NCI-H2227 treated with DMSO at 0.1 percent for 48 hours (cell line): ENCODE data around the gene VPS13C.

ENCODE experiments used
- DNase-seq: peaks from one replicate; lab custom pipeline; 2025; lab: John Stamatoyannopoulos, UW

VPS13C gene

GRCh38 chr15:61938249-61938648 lies 122.0 kb downstream of the VPS13C start:
- DNase-seq, result no peak

- no peak for DNase-seq
Observed at GRCh38 chr15:61936528-61937195, 123.6 kb downstream of the VPS13C start.

- DNase-seq, result no peak
Observed at GRCh38 chr15:61935493-61935892, 124.8 kb downstream of the VPS13C start.

GRCh38 chr15:61929452-61929851 lies 130.8 kb downstream of the VPS13C start:
- no peak for DNase-seq

GRCh38 chr15:61923173-61923572 lies 137.1 kb downstream of the VPS13C start:
- DNase-seq, result no peak

GRCh38 chr15:61921093-61921492 lies 139.2 kb downstream of the VPS13C start:
- DNase-seq, result no peak

- DNase-seq, result no peak
Observed at GRCh38 chr15:61917457-61917856, 142.8 kb downstream of the VPS13C start.

GRCh38 chr15:61916104-61916503 lies 144.1 kb downstream of the VPS13C start:
- no peak for DNase-seq

- no peak for DNase-seq
Observed at GRCh38 chr15:61915640-61916039, 144.6 kb downstream of the VPS13C start.

GRCh38 chr15:61910839-61911369 lies 149.3 kb downstream of the VPS13C start:
- DNase-seq, result no peak

- DNase-seq, result no peak
Observed at GRCh38 chr15:61908241-61908640, 152.0 kb downstream of the VPS13C start.

- DNase-seq, result no peak
Observed at GRCh38 chr15:61907753-61908086, 152.5 kb downstream of the VPS13C start.

- DNase-seq, result no peak
Observed at GRCh38 chr15:61906961-61907752, 153.1 kb downstream of the VPS13C start.

- no peak for DNase-seq
Observed at GRCh38 chr15:61893146-61893545, 167.1 kb downstream of the VPS13C start.

GRCh38 chr15:61892140-61892539 lies 168.1 kb downstream of the VPS13C start:
- no peak for DNase-seq

- no peak for DNase-seq
Observed at GRCh38 chr15:61890106-61890505, 170.1 kb downstream of the VPS13C start.

GRCh38 chr15:61889706-61890105 lies 170.5 kb downstream of the VPS13C start:
- no peak for DNase-seq

- DNase-seq, result no peak
Observed at GRCh38 chr15:61888074-61888780, 172.0 kb downstream of the VPS13C start.

- DNase-seq, result no peak
Observed at GRCh38 chr15:61880084-61880483, 180.2 kb downstream of the VPS13C start.

GRCh38 chr15:61879219-61879618 lies 181.0 kb downstream of the VPS13C start:
- no peak for DNase-seq

GRCh38 chr15:61871926-61872522 lies 188.2 kb downstream of the VPS13C start:
- peak; percentile 22 for DNase-seq

GRCh38 chr15:61869656-61870055 lies 190.6 kb downstream of the VPS13C start:
- DNase-seq, result no peak
